ENCODE data around the gene S100P. TPM values are rescaled to one million over a fixed set of nuclear protein-coding genes. Genes with fewer than 3 reads are reported as not detected.
A peak's percentile ranks its signal among the peaks of the same experiment; 100 is the strongest.

The S100P gene
- total RNA-seq, 2 experiments from 2014 or later = 1.3 to 5.6 TPM

GRCh38 chr4:6676722-6677558 lies 16.7 kb upstream of the S100P start:
- Mint-ChIP-seq H3K36me3 (peaks cover 55% of the 10 kb centered on the region), H3K4me3 (peak overlapping the region; percentile 91), H3K27me3 (no peaks in the 10 kb centered on the region), H3K27ac (peak overlapping the region; percentile 98), H3K4me1 (peaks cover 58% of the 10 kb centered on the region), H3K9me3 (ENCODE audit: low read depth) (no peaks in the 10 kb centered on the region)
- CTCF ChIA-PET = interaction anchor here (2.3 to 6.9 kb wide), 8 partner anchors 12 to 394 kb away, joined by 13 to 104 read pairs (median 43); partner anchors contain the start of genes BLOC1S4, MRFAP1L1 and S100P
- no peak for ATAC-seq
- DNase-seq = no peak

GRCh38 chr4:6680372-6681034 lies 13.2 kb upstream of the S100P start:
- H3K27me3 Mint-ChIP-seq = no peaks in the 10 kb centered on the region
- no peaks in the 10 kb centered on the region for H3K9me3 Mint-ChIP-seq (ENCODE audit: low read depth)
- peak overlapping the region; percentile 38 for H3K27ac Mint-ChIP-seq
- ATAC-seq = no peak
- H3K4me3 Mint-ChIP-seq = no peak overlapping the region
- CTCF ChIA-PET = interaction anchor here (0.6 to 1.9 kb wide), 11 partner anchors 9 to 403 kb away, joined by 3 to 12 read pairs (median 3); partner anchors contain the start of genes MRFAP1L1 and S100P
- peaks cover 52% of the 10 kb centered on the region for H3K4me1 Mint-ChIP-seq
- DNase-seq = no peak
- peaks cover 46% of the 10 kb centered on the region for H3K36me3 Mint-ChIP-seq

GRCh38 chr4:6681191-6681590 lies 12.5 kb upstream of the S100P start:
- Mint-ChIP-seq H3K9me3 (ENCODE audit: low read depth) (no peaks in the 10 kb centered on the region), H3K4me3 (no peak overlapping the region), H3K36me3 (peaks cover 39% of the 10 kb centered on the region), H3K27ac (no peak overlapping the region), H3K27me3 (no peaks in the 10 kb centered on the region), H3K4me1 (peaks cover 48% of the 10 kb centered on the region)
- CTCF ChIA-PET = interaction anchor here (0.7 to 1.9 kb wide), 12 partner anchors 9 to 39 kb away, joined by 3 to 12 read pairs (median 4); partner anchors contain the start of genes MRFAP1L1 and S100P
- DNase-seq (no peak), ATAC-seq (no peak)

DNA sequence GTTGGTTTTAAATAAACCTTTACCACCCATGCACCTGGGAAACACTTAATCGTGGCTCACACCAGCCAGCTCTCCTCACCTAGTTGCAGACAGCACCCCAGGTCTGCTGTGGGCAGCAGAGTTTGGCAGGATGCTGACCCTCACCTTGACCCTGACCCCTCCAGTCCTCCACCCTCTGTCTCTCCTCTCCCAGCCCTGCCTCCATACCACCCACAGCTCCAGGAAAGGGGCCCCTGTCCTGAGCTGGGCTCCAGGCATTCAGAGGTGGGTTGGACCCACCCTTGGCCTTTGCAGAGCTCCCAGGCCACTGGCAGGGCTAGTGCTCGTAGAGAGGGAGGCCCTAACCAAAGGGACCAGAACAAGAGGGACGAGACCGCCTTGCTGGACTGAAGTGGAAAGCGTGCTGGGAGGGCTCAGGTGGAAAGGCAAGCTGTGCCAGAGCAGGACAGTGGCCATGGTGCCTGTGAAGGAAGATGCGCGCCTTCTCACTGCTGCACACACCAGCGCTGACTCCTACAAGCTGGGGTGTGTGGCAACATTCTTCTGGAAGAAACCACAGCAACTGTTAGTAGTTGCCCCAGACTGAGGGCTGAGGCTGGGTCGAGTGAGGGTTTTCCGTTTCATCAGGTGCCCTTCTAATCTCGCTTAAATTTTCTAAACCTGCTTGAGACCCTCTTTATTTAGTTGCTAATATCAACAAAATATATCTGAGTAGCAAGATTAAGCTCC lies 10.7 kb upstream of the S100P start:
- CTCF ChIA-PET = interaction anchor here (0.8 to 1.7 kb wide), 3 partner anchors 8 to 19 kb away, joined by 3 to 9 read pairs (median 5); no protein-coding TSS in a partner anchor
- H3K27ac Mint-ChIP-seq = no peak overlapping the region
- H3K9me3 Mint-ChIP-seq (ENCODE audit: low read depth) = no peaks in the 10 kb centered on the region
- no peaks in the 10 kb centered on the region for H3K27me3 Mint-ChIP-seq
- H3K36me3 Mint-ChIP-seq = peaks cover 29% of the 10 kb centered on the region
- H3K4me1 Mint-ChIP-seq = peaks cover 47% of the 10 kb centered on the region
- ATAC-seq (no peak), DNase-seq (no peak)
- no peak overlapping the region for H3K4me3 Mint-ChIP-seq

- DNase-seq (no peak), ATAC-seq (no peak)
- H3K4me3 Mint-ChIP-seq = no peak overlapping the region
- H3K4me1 Mint-ChIP-seq = peaks cover 54% of the 10 kb centered on the region
- H3K9me3 Mint-ChIP-seq (ENCODE audit: low read depth) = no peaks in the 10 kb centered on the region
- H3K27ac Mint-ChIP-seq = no peak overlapping the region
- H3K36me3 Mint-ChIP-seq = peaks cover 25% of the 10 kb centered on the region
- H3K27me3 Mint-ChIP-seq = no peaks in the 10 kb centered on the region
- CTCF ChIA-PET = interaction anchor here (1.8 kb wide), 1 partner anchor 10 kb away, joined by 6 read pairs; no protein-coding TSS in a partner anchor
These were observed 9.0 kb upstream of the S100P start for GRCh38 chr4:6684656-6685055.

- CTCF ChIA-PET = interaction anchor here (0.7 to 5.6 kb wide), 5 partner anchors 11 to 22 kb away, joined by 3 to 104 read pairs (median 3); partner anchors contain the start of gene MRFAP1L1
- no peaks in the 10 kb centered on the region for H3K27me3 Mint-ChIP-seq
- H3K36me3 Mint-ChIP-seq = peaks cover 10% of the 10 kb centered on the region
- H3K9me3 Mint-ChIP-seq (ENCODE audit: low read depth) = no peaks in the 10 kb centered on the region
- no peak for DNase-seq
- H3K4me3 Mint-ChIP-seq = no peak overlapping the region
- ATAC-seq = no peak
- peak overlapping the region; percentile 49 for H3K27ac Mint-ChIP-seq
- H3K4me1 Mint-ChIP-seq = peaks cover 61% of the 10 kb centered on the region
These were observed 7.4 kb upstream of the S100P start for GRCh38 chr4:6686104-6686787.

DNA sequence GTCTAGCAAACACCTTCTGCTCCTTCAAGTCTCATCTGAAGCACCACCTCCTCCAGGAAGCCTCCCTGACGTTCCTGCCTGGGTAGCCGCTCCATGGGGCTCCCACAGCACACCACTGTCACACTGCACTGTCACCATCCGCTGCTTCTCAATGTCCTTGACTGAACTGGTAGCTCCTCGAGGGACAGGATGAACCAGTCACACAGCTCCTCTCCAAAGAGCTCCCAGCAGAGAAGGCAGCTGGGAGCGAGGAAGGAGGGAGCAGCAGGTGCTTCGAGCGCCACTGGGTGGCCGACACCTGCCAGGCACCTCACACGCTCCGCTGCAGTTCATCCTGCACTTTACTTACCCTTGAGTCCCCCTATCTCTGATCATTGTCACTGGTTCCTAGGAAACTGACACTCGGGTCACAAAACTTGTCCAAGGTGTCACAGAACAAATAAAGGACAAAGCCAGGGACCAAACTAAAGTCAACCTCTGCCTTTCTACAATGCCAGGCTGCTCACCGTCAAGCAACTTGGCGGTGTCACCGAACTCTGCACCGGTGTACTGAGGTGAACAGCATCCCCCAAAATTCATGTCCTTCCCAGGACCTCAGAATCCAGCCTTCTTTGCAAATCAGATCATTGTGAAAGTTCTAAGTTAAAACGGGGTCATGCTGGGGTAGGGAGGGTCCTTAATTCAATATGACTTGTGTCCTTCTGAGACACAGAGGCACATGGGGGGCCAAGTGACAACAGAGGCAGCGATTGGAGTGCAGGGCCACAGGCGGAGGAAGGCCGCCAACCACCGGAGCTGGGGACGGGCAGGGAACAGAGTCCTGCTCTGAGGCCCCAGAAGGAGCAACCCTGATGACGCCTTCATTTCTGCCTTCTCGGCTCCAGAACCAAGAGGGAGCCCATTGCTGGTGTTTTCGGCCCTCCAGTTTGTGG lies 5.5 kb upstream of the S100P start:
- Mint-ChIP-seq H3K36me3 (peaks cover 10% of the 10 kb centered on the region), H3K4me3 (peak overlapping the region; percentile 82), H3K27ac (peak overlapping the region; percentile 98)

GRCh38 chr4:6688879-6689505 lies 4.7 kb upstream of the S100P start:
- no peaks in the 10 kb centered on the region for H3K27me3 Mint-ChIP-seq
- no peaks in the 10 kb centered on the region for H3K9me3 Mint-ChIP-seq (ENCODE audit: low read depth)
- DNase-seq (peak; percentile 96), ATAC-seq (peak; percentile 79)
- H3K4me3 Mint-ChIP-seq = peak overlapping the region; percentile 82
- peaks cover 73% of the 10 kb centered on the region for H3K4me1 Mint-ChIP-seq
- peaks cover 10% of the 10 kb centered on the region for H3K36me3 Mint-ChIP-seq
- CTCF ChIA-PET = interaction anchor here (0.8 to 5.6 kb wide), 9 partner anchors 8 to 186 kb away, joined by 3 to 104 read pairs (median 14); partner anchors contain the start of genes MRFAP1 and MRFAP1L1
- peak overlapping the region; percentile 98 for H3K27ac Mint-ChIP-seq

More for the DNA sequence above, 5.5 kb upstream of the S100P start:
- Mint-ChIP-seq H3K4me1 (peaks cover 67% of the 10 kb centered on the region), H3K9me3 (ENCODE audit: low read depth) (no peaks in the 10 kb centered on the region), H3K27me3 (no peaks in the 10 kb centered on the region)
- DNase-seq (no peak), ATAC-seq (no peak)
- CTCF ChIA-PET = interaction anchor here (0.8 to 5.6 kb wide), 7 partner anchors 11 to 185 kb away, joined by 3 to 104 read pairs (median 25); partner anchors contain the start of genes MRFAP1 and MRFAP1L1

DNA sequence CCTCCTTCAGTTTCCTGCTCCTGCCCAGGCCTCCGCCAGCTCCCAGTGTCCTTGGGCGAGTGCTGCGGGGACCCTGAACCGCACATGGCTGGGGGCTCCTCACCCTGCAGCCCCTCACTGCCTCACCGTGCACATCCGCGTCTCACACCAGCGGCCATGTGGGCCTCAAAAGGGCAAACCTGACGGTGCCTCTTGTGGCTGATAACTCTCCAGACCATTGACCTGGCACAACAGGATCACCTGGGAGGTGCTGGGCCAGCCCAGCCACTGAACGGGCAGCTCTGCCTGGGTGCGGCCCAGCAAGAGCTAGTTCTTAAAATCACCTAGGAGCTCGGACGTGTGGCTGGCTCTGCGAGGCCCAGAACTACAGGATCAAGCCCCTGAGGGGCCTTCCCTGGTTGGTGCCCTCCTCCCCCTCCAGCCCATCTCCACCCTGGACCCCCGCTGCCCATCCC lies 4.1 kb upstream of the S100P start:
- no peaks in the 10 kb centered on the region for H3K27me3 Mint-ChIP-seq
- CTCF ChIA-PET = interaction anchor here (1.1 to 5.6 kb wide), 11 partner anchors 9 to 220 kb away, joined by 3 to 104 read pairs (median 12); partner anchors contain the start of genes MRFAP1, MRFAP1L1 and TBC1D14
- peak overlapping the region; percentile 98 for H3K27ac Mint-ChIP-seq
- H3K4me1 Mint-ChIP-seq = peaks cover 79% of the 10 kb centered on the region
- H3K9me3 Mint-ChIP-seq (ENCODE audit: low read depth) = no peaks in the 10 kb centered on the region
- H3K36me3 Mint-ChIP-seq = peaks cover 10% of the 10 kb centered on the region
- peak overlapping the region; percentile 82 for H3K4me3 Mint-ChIP-seq
- ATAC-seq = peak; percentile 28
- peak; percentile 63 for DNase-seq

GRCh38 chr4:6692379-6692778 lies 1.3 kb upstream of the S100P start:
- peaks cover 91% of the 10 kb centered on the region for H3K4me1 Mint-ChIP-seq
- no peak for ATAC-seq
- no peaks in the 10 kb centered on the region for H3K27me3 Mint-ChIP-seq
- peaks cover 10% of the 10 kb centered on the region for H3K36me3 Mint-ChIP-seq
- H3K27ac Mint-ChIP-seq = peak overlapping the region; percentile 73
- H3K4me3 Mint-ChIP-seq = no peak overlapping the region
- CTCF ChIA-PET = interaction anchor here (3.7 kb wide), 1 partner anchor 11 kb away, joined by 33 read pairs; no protein-coding TSS in a partner anchor
- DNase-seq = no peak
- no peaks in the 10 kb centered on the region for H3K9me3 Mint-ChIP-seq (ENCODE audit: low read depth)

GRCh38 chr4:6692806-6693205 lies 872 bp upstream of the S100P start:
- Mint-ChIP-seq H3K27me3 (no peaks in the 10 kb centered on the region), H3K9me3 (ENCODE audit: low read depth) (no peaks in the 10 kb centered on the region), H3K27ac (peak overlapping the region; percentile 73), H3K4me3 (no peak overlapping the region), H3K4me1 (peaks cover 88% of the 10 kb centered on the region), H3K36me3 (peaks cover 8% of the 10 kb centered on the region)
- DNase-seq = no peak
- CTCF ChIA-PET = interaction anchor here (5.4 kb wide), 1 partner anchor 17 kb away, joined by 42 read pairs; no protein-coding TSS in a partner anchor
- ATAC-seq = no peak

All from activated CD8-positive, alpha-beta memory T cell treated with anti-CD3 and anti-CD28 coated beads, Interleukin-2, amount 10 ng/mL, durations not matched to agents 7 days and 5 days (primary cell).